SK-MEL-5 (cell line): ENCODE results near the gene TMEM50A. TPM values are rescaled to one million over a fixed set of nuclear protein-coding genes. Genes with fewer than 3 reads are reported as not detected.

ENCODE experiments used
- total RNA-seq: library from RNA; depleted of rRNA; stranded (reverse); fragments of >200 nt; shearing (Covaris generic); gene quantifications from 2 replicates; pipeline ENCODE4 v1.2.3, GENCODE V29; 2014; rRNA removed

Gene TMEM50A
- total RNA-seq, 1 experiment from 2014 or later = 94.6 TPM

Other genes with a start within 250 kb of the TMEM50A start
- gene SYF2, start 105.8 kb upstream of the TMEM50A start, total RNA-seq = 63.5 and 67.4 TPM in 2 replicates
- 34.1 and 35.5 TPM in 2 replicates for gene RSRP1, start 90.9 kb upstream of the TMEM50A start, total RNA-seq
- gene RHD, start 65.8 kb upstream of the TMEM50A start, total RNA-seq = 1.2 and 2.2 TPM in 2 replicates
- gene RHCE, start 82.5 kb downstream of the TMEM50A start, total RNA-seq = 0.37 and 0.77 TPM in 2 replicates
- gene MACO1, start 92.6 kb downstream of the TMEM50A start, total RNA-seq = 18.5 and 19.7 TPM in 2 replicates
- 13.4 and 13.7 TPM in 2 replicates for gene LDLRAP1, start 205.3 kb downstream of the TMEM50A start, total RNA-seq